Brain microvascular endothelial cell (primary cell): ENCODE data around the gene LHX5.

ENCODE experiments used
- DNase-seq: peaks from one replicate; pipeline ENCODE4 v3.0.0-alpha.2; 2020
- H3K27ac ChIP-seq: fragments of 250-450 bp; sonication (Bioruptor Pico); 2 replicates; pipeline ENCODE4 v1.5.1; 2020; ENCODE audit warnings: mild to moderate bottlenecking, moderate library complexity
- H3K27me3 ChIP-seq: fragments of 250-450 bp; sonication (Bioruptor Pico); replicated peaks from 2 replicates; pipeline ENCODE4 v1.5.1; 2020; ENCODE audit warnings: mild to moderate bottlenecking
- H3K36me3 ChIP-seq: fragments of 250-450 bp; sonication (Bioruptor Pico); replicated peaks from 2 replicates; pipeline ENCODE4 v1.5.1; 2020; ENCODE audit warnings: mild to moderate bottlenecking
- H3K4me3 ChIP-seq: 2 replicates; pipeline ENCODE4 v1.5.1; 2011; ENCODE audit warnings: low read depth, mild to moderate bottlenecking, control low read depth, low read length, moderate library complexity
- in situ Hi-C: cut with HindIII; loops from 2 replicates; pipeline ENCODE4 v1.10.0; 2017; ENCODE audit warnings: low sequenced_read_pairs, low pct_ligation_motif_present
- TF ChIP-seq, protein P1 (sequence below): IDR thresholded peaks from 2 replicates; pipeline ENCODE4 v1.5.1; 2011; ENCODE audit warnings: low read depth, mild to moderate bottlenecking, moderate library complexity, low read length, control low read depth, inconsistent platforms; ENCODE audit errors: missing control alignments

The LHX5 gene

DNA sequence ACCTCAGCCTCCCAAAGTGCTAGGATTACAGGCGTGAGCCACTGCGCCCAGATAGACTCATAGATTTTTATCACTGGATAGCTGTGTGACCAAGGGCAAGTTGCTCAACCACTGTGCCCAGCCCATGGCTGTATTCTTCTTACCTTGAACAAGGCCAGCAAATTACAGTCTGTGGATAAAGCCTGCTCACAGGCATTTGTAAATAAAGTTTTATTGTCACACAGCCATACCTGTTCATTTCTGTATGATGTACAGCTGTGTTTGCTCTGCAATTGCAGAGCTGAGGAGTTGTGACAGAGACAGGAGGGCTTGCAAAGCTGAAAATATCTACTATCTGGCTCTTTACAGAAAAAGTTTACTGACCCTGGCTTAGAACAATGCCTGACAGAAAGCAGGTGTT is 35.2 kb upstream of the LHX5 start:
- Histone ChIP-seq H3K27me3 (no peaks in the 10 kb centered on the region), H3K27ac (no peak overlapping the region), H3K36me3 (no peaks in the 10 kb centered on the region), H3K4me3 (no peak overlapping the region)
- in situ Hi-C loops, result no loop called here
- DNase-seq, result no peak
- TF ChIP-seq, protein P1, sequence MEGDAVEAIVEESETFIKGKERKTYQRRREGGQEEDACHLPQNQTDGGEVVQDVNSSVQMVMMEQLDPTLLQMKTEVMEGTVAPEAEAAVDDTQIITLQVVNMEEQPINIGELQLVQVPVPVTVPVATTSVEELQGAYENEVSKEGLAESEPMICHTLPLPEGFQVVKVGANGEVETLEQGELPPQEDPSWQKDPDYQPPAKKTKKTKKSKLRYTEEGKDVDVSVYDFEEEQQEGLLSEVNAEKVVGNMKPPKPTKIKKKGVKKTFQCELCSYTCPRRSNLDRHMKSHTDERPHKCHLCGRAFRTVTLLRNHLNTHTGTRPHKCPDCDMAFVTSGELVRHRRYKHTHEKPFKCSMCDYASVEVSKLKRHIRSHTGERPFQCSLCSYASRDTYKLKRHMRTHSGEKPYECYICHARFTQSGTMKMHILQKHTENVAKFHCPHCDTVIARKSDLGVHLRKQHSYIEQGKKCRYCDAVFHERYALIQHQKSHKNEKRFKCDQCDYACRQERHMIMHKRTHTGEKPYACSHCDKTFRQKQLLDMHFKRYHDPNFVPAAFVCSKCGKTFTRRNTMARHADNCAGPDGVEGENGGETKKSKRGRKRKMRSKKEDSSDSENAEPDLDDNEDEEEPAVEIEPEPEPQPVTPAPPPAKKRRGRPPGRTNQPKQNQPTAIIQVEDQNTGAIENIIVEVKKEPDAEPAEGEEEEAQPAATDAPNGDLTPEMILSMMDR, result no peak

DNA sequence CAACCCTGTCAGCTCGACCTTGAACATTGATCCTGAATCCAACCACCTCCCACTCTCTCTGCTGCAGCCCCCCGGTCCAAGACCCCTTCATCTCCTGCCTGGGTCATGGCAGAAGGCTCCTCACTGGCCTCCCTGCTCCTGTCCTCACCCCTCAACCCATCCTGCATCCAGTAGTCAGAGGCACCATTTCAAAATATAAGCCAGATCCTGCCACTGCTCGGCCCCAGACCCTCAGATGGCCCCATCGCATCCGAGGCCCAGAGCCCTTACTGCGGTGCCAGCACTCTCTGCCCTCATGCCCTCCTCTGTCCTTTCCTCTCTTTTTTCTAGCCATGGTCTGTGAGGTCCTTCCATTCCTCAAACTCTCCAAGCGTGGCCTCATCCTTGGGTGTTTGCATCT is 34.3 kb upstream of the LHX5 start:
- DNase-seq, result no peak
- in situ Hi-C loops, result no loop called here

DNA sequence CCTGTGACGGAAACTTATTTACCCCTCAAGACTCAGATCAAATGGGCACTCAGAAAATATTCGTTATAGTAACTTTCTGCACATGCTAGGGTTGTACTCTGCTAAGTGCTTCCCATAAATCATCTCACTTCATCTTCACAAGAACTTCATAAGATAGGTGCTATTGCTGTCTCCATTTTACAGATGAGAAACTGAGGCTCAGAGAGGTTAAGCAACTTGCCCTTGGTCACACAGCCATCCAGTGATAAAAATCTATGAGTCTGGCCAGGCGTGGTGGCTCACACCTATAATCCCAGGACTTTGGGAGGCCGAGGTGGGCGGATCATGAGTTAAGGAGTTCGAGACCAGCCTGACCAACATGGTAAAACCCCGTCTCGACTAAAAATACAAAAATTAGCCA is 33.2 kb upstream of the LHX5 start:
- H3K36me3 ChIP-seq, result no peaks in the 10 kb centered on the region
- DNase-seq, result no peak
- H3K27ac ChIP-seq, result no peak overlapping the region
- in situ Hi-C loops, result no loop called here
- TF ChIP-seq, protein P1, result no peak
- no peak overlapping the region for H3K4me3 ChIP-seq
- H3K27me3 ChIP-seq, result no peaks in the 10 kb centered on the region

More for the DNA sequence above, 34.3 kb upstream of the LHX5 start:
- TF ChIP-seq, protein P1, result no peak
- Histone ChIP-seq H3K27me3 (no peaks in the 10 kb centered on the region), H3K4me3 (no peak overlapping the region), H3K27ac (no peak overlapping the region), H3K36me3 (no peaks in the 10 kb centered on the region)

DNA sequence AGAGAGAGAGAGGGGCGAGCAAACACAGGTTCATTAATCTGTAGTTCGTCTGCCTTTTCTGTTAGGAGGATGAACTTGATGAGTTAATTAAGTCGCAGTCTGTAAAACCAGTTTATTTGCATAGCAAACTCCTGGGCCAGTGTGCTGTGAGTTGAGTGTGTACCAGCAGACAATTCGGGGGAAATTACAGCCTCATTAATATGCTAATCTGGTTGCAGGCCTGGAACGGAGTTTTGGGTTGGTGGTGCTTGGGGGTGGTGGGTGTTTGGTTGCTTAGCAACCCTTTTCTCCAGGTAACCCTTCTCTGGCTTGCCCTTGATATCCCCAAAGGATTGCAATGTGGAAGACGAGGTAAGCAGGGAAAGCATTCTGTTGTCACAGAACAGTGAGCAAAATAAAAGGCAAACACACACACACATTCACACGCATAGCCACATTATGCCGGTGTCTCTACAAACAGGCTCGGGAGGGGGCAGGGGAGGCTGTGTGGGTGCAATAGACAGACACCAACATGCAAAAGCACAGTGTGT is 29.2 kb upstream of the LHX5 start:
- TF ChIP-seq, protein P1, result no peak
- H3K36me3 ChIP-seq, result no peaks in the 10 kb centered on the region
- DNase-seq, result no peak
- in situ Hi-C loops, result no loop called here
- no peak overlapping the region for H3K27ac ChIP-seq
- H3K27me3 ChIP-seq, result peaks cover 6% of the 10 kb centered on the region
- H3K4me3 ChIP-seq, result no peak overlapping the region

DNA sequence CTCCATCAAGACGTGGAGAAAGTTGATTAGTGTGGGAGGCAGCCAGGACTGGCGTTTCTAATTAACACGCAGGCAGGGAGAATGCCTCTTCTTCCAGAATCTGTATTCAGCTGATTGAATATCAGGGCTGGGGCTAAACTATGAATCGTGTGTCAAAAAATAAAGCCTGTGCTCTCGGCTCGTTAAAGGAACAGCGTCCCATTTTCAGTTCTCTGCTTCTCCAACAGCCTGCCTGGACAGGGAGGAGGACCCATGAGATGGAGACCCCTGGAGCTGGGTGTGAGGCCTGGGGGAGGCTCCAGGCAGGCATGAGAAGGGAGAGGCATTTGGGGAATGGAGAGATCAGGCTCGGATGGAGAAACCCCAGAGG is 28.6 kb upstream of the LHX5 start:
- H3K4me3 ChIP-seq, result no peak overlapping the region
- in situ Hi-C loops, result no loop called here
- no peak for DNase-seq
- H3K27ac ChIP-seq, result no peak overlapping the region
- peaks cover 6% of the 10 kb centered on the region for H3K27me3 ChIP-seq
- TF ChIP-seq, protein P1, result no peak
- no peaks in the 10 kb centered on the region for H3K36me3 ChIP-seq

DNA sequence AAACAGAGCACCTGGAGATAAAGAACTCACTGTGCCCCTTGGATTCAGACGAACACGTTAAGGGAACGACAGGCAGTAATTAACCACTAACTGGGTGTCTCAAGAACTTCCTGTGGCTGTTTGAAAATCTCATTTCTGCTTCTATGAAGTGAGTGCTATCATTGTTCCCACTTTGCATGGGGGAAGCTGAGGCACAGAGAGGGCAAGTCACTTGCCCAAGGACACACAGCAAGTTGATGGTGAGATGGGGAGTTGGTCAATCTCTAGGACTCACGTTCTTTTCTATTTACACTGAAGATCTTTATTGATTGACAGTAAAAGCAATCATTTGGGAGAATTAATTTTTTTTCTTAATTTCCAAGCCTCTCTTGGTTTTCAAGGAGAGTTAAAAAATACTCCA is 26.8 kb upstream of the LHX5 start:
- no peak for DNase-seq
- H3K4me3 ChIP-seq, result no peak overlapping the region
- TF ChIP-seq, protein P1, result no peak
- in situ Hi-C loops, result no loop called here
- no peaks in the 10 kb centered on the region for H3K36me3 ChIP-seq
- H3K27ac ChIP-seq, result no peak overlapping the region
- H3K27me3 ChIP-seq, result peaks cover 6% of the 10 kb centered on the region
